ENCODE measurements around the gene ATRIP.

Gene ATRIP

DNA sequence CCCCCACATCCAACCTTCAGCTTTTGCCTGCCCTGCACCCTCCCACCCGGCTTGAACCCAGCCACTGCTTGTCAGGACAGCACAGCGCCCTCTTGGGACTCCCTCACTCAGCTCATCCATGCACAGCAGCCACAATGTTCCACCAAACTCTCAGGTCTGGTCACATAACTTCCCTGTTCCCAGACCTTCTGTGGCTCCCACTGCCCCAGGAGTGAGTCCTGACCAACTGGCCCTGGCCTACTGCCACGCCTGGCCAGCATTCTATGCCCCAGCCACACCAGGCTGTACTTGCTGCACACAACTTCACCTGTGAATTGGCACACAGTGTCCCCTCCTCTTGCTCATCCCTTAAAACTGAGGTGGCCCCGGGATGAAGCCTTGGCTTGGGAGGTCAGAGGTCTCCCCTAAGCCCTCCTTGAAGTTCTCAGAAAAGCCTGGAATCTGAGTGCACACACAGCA, 37.7 kb upstream of the ATRIP start:
- TF ChIP-seq, protein P1, sequence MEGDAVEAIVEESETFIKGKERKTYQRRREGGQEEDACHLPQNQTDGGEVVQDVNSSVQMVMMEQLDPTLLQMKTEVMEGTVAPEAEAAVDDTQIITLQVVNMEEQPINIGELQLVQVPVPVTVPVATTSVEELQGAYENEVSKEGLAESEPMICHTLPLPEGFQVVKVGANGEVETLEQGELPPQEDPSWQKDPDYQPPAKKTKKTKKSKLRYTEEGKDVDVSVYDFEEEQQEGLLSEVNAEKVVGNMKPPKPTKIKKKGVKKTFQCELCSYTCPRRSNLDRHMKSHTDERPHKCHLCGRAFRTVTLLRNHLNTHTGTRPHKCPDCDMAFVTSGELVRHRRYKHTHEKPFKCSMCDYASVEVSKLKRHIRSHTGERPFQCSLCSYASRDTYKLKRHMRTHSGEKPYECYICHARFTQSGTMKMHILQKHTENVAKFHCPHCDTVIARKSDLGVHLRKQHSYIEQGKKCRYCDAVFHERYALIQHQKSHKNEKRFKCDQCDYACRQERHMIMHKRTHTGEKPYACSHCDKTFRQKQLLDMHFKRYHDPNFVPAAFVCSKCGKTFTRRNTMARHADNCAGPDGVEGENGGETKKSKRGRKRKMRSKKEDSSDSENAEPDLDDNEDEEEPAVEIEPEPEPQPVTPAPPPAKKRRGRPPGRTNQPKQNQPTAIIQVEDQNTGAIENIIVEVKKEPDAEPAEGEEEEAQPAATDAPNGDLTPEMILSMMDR (IDR thresholded peaks at IDR 0.05): no peak
- peak; percentile 18 to 63 for DNase-seq
- Histone ChIP-seq H3K9me3 (no peaks in the 10 kb centered on the region), H3K4me1 (peaks cover 0 to 37% (median 24%) of the 10 kb centered on the region in 4 donors), H3K4me3 (no peak overlapping the region), H3K27me3 (no peaks in the 10 kb centered on the region), H3K27ac (peak overlapping the region; percentile 84 to 85), H3K36me3 (peaks cover 86 to 100% (median 99%) of the 10 kb centered on the region in 3 donors)
- intact Hi-C loops (cut with DNase I; ENCODE audit: low total_unique reads): no loop called here

DNA sequence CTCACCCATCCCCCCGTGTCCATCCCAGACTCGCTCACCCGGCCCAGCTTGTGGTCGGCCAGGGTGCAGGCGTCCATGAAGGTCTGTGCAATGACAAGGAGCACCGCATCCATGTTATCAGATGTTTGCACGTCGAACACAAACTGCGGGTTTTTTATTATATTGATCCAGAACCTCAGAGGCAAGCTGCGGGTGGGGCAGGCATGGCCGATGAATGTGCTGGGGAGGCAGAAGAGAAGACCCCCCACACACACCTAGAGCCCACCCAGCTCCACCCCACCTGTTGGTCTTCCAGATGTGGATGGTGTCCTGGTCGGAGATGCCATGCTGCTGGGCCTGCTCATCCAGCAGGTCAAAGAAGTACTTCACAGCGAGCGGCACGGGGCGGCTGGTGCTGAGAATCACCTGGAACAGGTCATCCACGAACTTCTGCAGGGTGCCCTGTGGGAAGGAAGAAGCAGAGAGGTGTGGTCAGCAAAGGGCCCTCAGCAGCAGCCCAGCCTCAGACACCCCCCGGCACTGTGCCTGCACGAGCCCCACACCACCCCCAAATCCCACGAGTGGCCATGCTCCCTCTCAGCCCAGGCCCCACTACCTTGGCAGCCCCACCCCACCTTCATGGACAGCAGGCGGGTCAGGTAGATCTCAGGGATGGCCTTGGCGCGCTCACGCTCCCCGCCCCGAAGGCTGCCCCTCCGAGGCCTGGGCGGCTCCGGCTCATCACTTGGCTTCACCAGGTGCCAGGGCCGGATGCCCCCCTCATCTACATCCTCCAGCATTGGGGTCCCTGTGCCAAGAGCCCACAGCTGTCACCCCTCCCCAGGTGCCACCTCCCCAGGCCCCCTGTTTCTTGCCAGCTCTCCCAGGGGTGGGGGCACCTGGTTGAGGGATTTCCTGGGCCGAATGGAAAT, 37.0 kb upstream of the ATRIP start:
- Histone ChIP-seq H3K9me3 (no peaks in the 10 kb centered on the region), H3K36me3 (peaks cover 87 to 100% (median 99%) of the 10 kb centered on the region in 3 donors), H3K4me3 (no peak overlapping the region), H3K27me3 (no peaks in the 10 kb centered on the region), H3K4me1 (peaks cover 0 to 37% (median 22%) of the 10 kb centered on the region in 4 donors), H3K27ac (peak overlapping the region; percentile 84 to 85)
- DNase-seq: peak; percentile 16 to 64
- intact Hi-C loops (cut with DNase I; ENCODE audit: low total_unique reads): no loop called here
- TF ChIP-seq, protein P1 (IDR thresholded peaks at IDR 0.05): no peak

DNA sequence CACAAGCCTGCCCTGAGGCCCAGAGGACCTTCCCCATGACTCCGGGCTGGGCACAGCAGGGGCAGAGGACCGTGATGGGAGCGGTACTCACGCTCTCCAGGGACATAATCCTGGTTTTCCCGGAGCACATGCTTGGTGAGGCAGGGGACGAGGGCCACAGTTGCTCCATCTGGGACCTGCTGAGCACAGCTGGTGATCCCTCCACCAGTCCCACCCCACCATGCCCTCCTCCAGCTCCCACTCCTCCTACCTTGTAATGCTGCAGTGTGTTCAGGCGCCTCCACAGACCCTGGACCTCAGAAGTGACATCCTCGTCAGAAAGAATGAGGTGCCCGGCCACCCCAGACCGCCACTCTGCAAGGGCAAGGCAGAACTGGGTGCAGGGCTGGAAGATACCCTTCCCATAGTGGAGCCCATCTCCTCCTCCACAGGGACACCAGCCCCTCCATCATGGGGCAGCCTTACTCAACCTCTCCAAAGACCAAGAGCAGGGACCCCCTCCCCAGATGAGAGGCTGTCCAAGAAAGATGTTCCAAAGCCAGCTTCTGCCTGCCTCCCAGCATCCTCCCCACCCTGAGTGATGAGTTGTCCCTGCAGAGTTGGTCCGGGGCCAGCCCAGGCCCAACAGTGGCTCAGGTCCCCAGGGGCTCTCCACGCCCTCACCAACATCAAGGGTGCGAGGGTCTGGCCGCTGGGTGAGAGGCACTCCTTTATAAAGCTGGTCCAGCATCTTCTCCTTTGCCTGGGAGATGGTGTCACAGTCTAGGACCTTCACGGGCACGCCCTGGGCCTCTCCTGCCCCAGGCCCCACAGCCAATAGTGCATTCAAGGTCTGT, 36.1 kb upstream of the ATRIP start:
- Histone ChIP-seq H3K4me3 (no peak overlapping the region), H3K9me3 (no peaks in the 10 kb centered on the region), H3K36me3 (peaks cover 93 to 100% (median 100%) of the 10 kb centered on the region in 3 donors), H3K4me1 (peaks cover 0 to 37% (median 14%) of the 10 kb centered on the region in 4 donors), H3K27ac (peak overlapping the region; percentile 33 to 84), H3K27me3 (no peaks in the 10 kb centered on the region)
- peak; percentile 12 to 55 for DNase-seq
- intact Hi-C loops (cut with DNase I; ENCODE audit: low total_unique reads): no loop called here
- TF ChIP-seq, protein P1 (IDR thresholded peaks at IDR 0.05): no peak

DNA sequence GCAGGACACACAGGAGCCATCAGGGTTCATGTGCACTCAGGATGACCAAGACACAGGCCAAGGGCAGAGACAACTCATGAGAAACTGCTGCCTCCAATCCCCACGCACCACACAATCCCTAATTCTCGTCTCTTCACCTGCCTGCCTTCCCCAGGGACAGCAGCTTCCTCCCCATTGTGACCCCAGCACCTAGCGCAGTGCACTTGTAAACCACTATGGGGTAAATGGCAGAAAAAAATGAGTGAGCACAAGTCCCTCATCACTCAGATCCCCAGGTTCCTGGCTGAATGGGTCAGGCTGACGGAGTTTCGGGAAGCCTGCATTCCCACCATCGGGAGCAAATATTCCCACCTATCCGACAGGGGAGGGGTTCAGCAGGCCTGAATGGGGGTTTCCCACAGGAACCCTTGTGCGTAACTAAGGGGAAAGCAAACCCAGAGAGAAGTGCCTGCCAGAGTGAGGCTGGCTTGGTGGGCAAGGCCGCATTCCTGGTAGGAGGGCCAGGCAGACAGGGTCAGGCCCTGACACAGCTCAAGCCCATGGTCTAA, 35.4 kb upstream of the ATRIP start:
- TF ChIP-seq, protein P1 (IDR thresholded peaks at IDR 0.05): no peak
- peaks cover 0 to 32% (median 9%) of the 10 kb centered on the region in 4 donors for H3K4me1 ChIP-seq
- no peaks in the 10 kb centered on the region for H3K27me3 ChIP-seq
- no peaks in the 10 kb centered on the region for H3K9me3 ChIP-seq
- intact Hi-C loops (cut with DNase I; ENCODE audit: low total_unique reads): no loop called here
- DNase-seq: peak; percentile 10 to 60
- peak overlapping the region in 1 of 2 donors; percentile 84 for H3K27ac ChIP-seq
- H3K36me3 ChIP-seq: peaks cover 95 to 100% (median 100%) of the 10 kb centered on the region in 3 donors
- H3K4me3 ChIP-seq: no peak overlapping the region

Data from tibial artery (tissue), 4 donors.